GM23338 (cell line): ENCODE measurements around the gene TEDC2. TPM values are rescaled to one million over a fixed set of nuclear protein-coding genes. Genes with fewer than 3 reads are reported as not detected.

Experiments used
- ATAC-seq: fragments of 200-7000 bp; cut with Tn5 transposase; 3 replicates; pipeline ENCODE4 v1.9.1; 2020
- DNase-seq: peaks from one replicate; pipeline ENCODE4 v3.0.0-alpha.2; 2015; ENCODE audit warnings: low spot score
- H2AFZ ChIP-seq: fragments of 200-600 bp; sonication (generic); 2 replicates; pipeline ENCODE4 v1.8.0; 2016; ENCODE audit warnings: antibody characterized with exemption, mild to moderate bottlenecking, moderate library complexity
- H3F3A ChIP-seq: fragments of 200-600 bp; sonication (generic); replicated peaks from 2 replicates; pipeline ENCODE4 v1.8.0; 2017; ENCODE audit warnings: antibody characterized with exemption, mixed run types, low read depth
- H3K27ac ChIP-seq: fragments of 200-600 bp; sonication (generic); 2 replicates; pipeline ENCODE4 v1.6.1; 2016; ENCODE audit warnings: low read depth
- H3K27me3 ChIP-seq: fragments of 200-600 bp; sonication (generic); 2 replicates; pipeline ENCODE4 v1.8.0; 2016; ENCODE audit warnings: mild to moderate bottlenecking, mixed run types, moderate library complexity; ENCODE audit not compliant: insufficient read depth
- H3K36me3 ChIP-seq: fragments of 200-600 bp; sonication (generic); 2 replicates; pipeline ENCODE4 v1.8.0; 2016; ENCODE audit warnings: mild to moderate bottlenecking; ENCODE audit not compliant: insufficient read depth
- H3K4me1 ChIP-seq: fragments of 200-600 bp; sonication (generic); 2 replicates; pipeline ENCODE4 v1.8.0; 2016; ENCODE audit warnings: mild to moderate bottlenecking, moderate library complexity; ENCODE audit not compliant: insufficient read depth
- H3K4me2 ChIP-seq: fragments of 200-600 bp; sonication (generic); 2 replicates; pipeline ENCODE4 v1.7.1; 2017; ENCODE audit warnings: mixed run types
- H3K4me3 ChIP-seq: fragments of 200-600 bp; sonication (generic); 2 replicates; pipeline ENCODE4 v1.6.1; 2016; ENCODE audit warnings: mixed run types
- H3K79me2 ChIP-seq: fragments of 200-600 bp; sonication (generic); replicated peaks from 2 replicates; pipeline ENCODE4 v1.8.0; 2017; ENCODE audit warnings: mild to moderate bottlenecking; ENCODE audit not compliant: insufficient read depth
- H3K9me2 ChIP-seq: fragments of 200-600 bp; sonication (generic); 2 replicates; pipeline ENCODE4 v1.8.0; 2017; ENCODE audit not compliant: insufficient read depth
- H4K20me1 ChIP-seq: fragments of 200-600 bp; sonication (generic); replicated peaks from 2 replicates; pipeline ENCODE4 v1.8.0; 2017; ENCODE audit warnings: mild to moderate bottlenecking; ENCODE audit not compliant: insufficient read depth
- H3K27ac Mint-ChIP-seq: 2 replicates; pipeline ENCODE4 v1.8.0; 2020; ENCODE audit warnings: inconsistent platforms, mild to moderate bottlenecking, moderate library complexity, mixed read lengths
- H3K27me3 Mint-ChIP-seq: 3 replicates; pipeline ENCODE4 v1.8.0; 2022; ENCODE audit warnings: low read depth, mild to moderate bottlenecking, moderate library complexity, mixed read lengths, inconsistent platforms; ENCODE audit not compliant: insufficient read depth, poor library complexity
- H3K36me3 Mint-ChIP-seq: 3 replicates; pipeline ENCODE4 v1.8.0; 2021; ENCODE audit warnings: low read depth, mild to moderate bottlenecking, inconsistent platforms, moderate library complexity, mixed read lengths
- H3K4me1 Mint-ChIP-seq: 3 replicates; pipeline ENCODE4 v1.8.0; 2020; ENCODE audit warnings: mild to moderate bottlenecking, inconsistent platforms, mixed read lengths
- H3K4me3 Mint-ChIP-seq: 3 replicates; pipeline ENCODE4 v1.8.0; 2021; ENCODE audit warnings: moderate library complexity, mild to moderate bottlenecking, inconsistent platforms, mixed read lengths
- H3K9me3 Mint-ChIP-seq: 3 replicates; pipeline ENCODE4 v1.8.0; 2020; ENCODE audit warnings: moderate library complexity, mild to moderate bottlenecking, inconsistent platforms, mixed read lengths
- CREB1 ChIP-seq: fragments of 250-450 bp; sonication (Bioruptor Pico); IDR thresholded peaks from 2 replicates; pipeline ENCODE4 v1.5.0; 2020; ENCODE audit warnings: low read depth, mild to moderate bottlenecking, moderate library complexity
- CTCF ChIP-seq, 2 experiments: fragments of 200-600 bp in 1 of 2; sonication (generic) in 1 of 2; conservative IDR thresholded peaks; 2 replicates each; pipeline versions ENCODE4 v1.5.1 to v1.6.1; 2016 to 2017; ENCODE audit warnings: antibody characterized with exemption in 2 of 2, low read depth in 2 of 2, mild to moderate bottlenecking in 2 of 2, moderate library complexity in 1 of 2
- ETS1 ChIP-seq: IDR thresholded peaks from 2 replicates; pipeline ENCODE4 v1.6.1; 2016; ENCODE audit warnings: antibody characterized with exemption
- EZH2 ChIP-seq: fragments of 200-600 bp; sonication (generic); IDR thresholded peaks from one replicate; pipeline ENCODE4 v1.8.0; 2017; ENCODE audit warnings: antibody characterized with exemption, mild to moderate bottlenecking, low read depth; ENCODE audit not compliant: unreplicated experiment
- EZH2phosphoT487 ChIP-seq: fragments of 200-600 bp; sonication (generic); IDR thresholded peaks from one replicate; pipeline ENCODE4 v1.8.1; 2018; ENCODE audit warnings: antibody characterized with exemption; ENCODE audit not compliant: unreplicated experiment
- JUNB ChIP-seq: IDR thresholded peaks from one replicate; pipeline ENCODE4 v1.6.1; 2016; ENCODE audit warnings: antibody characterized with exemption; ENCODE audit not compliant: unreplicated experiment
- NANOG ChIP-seq: IDR thresholded peaks from 2 replicates; pipeline ENCODE4 v1.6.1; 2016; ENCODE audit warnings: antibody characterized with exemption, borderline replicate concordance
- POLR2AphosphoS5 ChIP-seq: IDR thresholded peaks from 2 replicates; pipeline ENCODE4 v1.6.1; 2016; ENCODE audit warnings: antibody characterized with exemption, low read depth
- REST ChIP-seq: IDR thresholded peaks from one replicate; pipeline ENCODE4 v1.6.1; 2018; ENCODE audit warnings: antibody characterized with exemption; ENCODE audit not compliant: unreplicated experiment
- STAT1 ChIP-seq: IDR thresholded peaks from one replicate; pipeline ENCODE4 v1.6.1; 2016; ENCODE audit warnings: antibody characterized with exemption; ENCODE audit not compliant: unreplicated experiment
- ZNF114 ChIP-seq: fragments of 250-450 bp; sonication (Bioruptor Pico); IDR thresholded peaks from 2 replicates; pipeline ENCODE4 v1.5.0; 2020; ENCODE audit warnings: mild to moderate bottlenecking, moderate library complexity
- ZNF331 ChIP-seq: fragments of 250-450 bp; sonication (Bioruptor Pico); IDR thresholded peaks from 2 replicates; pipeline ENCODE4 v1.5.0; 2020; ENCODE audit warnings: low read depth, mild to moderate bottlenecking, moderate library complexity
- ZNF462 ChIP-seq: fragments of 250-450 bp; sonication (Bioruptor Pico); IDR thresholded peaks from 2 replicates; pipeline ENCODE4 v1.5.0; 2020; ENCODE audit warnings: mild to moderate bottlenecking, moderate library complexity
- polyA plus RNA-seq: library from polyadenylated mRNA; unstranded; fragments of >200 nt; fragmentation: Nextera tagmentation; extraction: Ambion mirVana; gene quantifications from 2 replicates; pipeline ENCODE4 v1.2.1, GENCODE V29; 2016
- total RNA-seq: library from RNA; depleted of rRNA; stranded (reverse); fragments of >200 nt; shearing (Covaris generic); gene quantifications from 2 replicates; pipeline ENCODE4 v1.2.3, GENCODE V29; 2014

The TEDC2 gene
- total and polyA plus RNA-seq, 2 experiments from 2014 or later = 50.6 to 98.9 TPM

- Histone ChIP-seq H3K36me3 (peaks cover 30% of the 10 kb centered on the region), H2AFZ (no peak overlapping the region)
- no peak for ATAC-seq
Measured at GRCh38 chr16:2447920-2448583, 11.9 kb upstream of the TEDC2 start.

More at GRCh38 chr16:2447920-2448583, 11.9 kb upstream of the TEDC2 start:
- Mint-ChIP-seq H3K27ac (no peak overlapping the region), H3K27me3 (peaks cover 21% of the 10 kb centered on the region), H3K9me3 (no peaks in the 10 kb centered on the region), H3K36me3 (peaks cover 78% of the 10 kb centered on the region), H3K4me3 (no peak overlapping the region), H3K4me1 (no peaks in the 10 kb centered on the region)
- no peaks in the 10 kb centered on the region for H3K9me2 ChIP-seq
- H3K27ac ChIP-seq = no peak overlapping the region
- no peak overlapping the region for H3K4me2 ChIP-seq
- no peaks in the 10 kb centered on the region for H3K4me1 ChIP-seq
- no peaks in the 10 kb centered on the region for H3K79me2 ChIP-seq
- H3K4me3 ChIP-seq = no peak overlapping the region
- DNase-seq = no peak
- no peaks in the 10 kb centered on the region for H3K27me3 ChIP-seq
- no peaks in the 10 kb centered on the region for H3F3A ChIP-seq
- no peaks in the 10 kb centered on the region; the same call in 1 of the 2 replicates for H4K20me1 ChIP-seq
- TF ChIP-seq POLR2AphosphoS5 (no peak), EZH2phosphoT487 (no peak), ETS1 (no peak), REST (no peak), EZH2 (no peak), ZNF462 (CRISPR knock-in tag) (no peak), CTCF (conservative IDR thresholded peaks at IDR 0.05; ENCODE audit: low read depth in 2 of 2) (no peak), ZNF114 (no peak), CREB1 (no peak), NANOG (no peak), ZNF331 (CRISPR knock-in tag) (no peak), STAT1 (no peak), JUNB (no peak)
